Breast epithelium (tissue), 4 donors: ENCODE measurements around the gene USP11. TPM values are rescaled to one million over a fixed set of nuclear protein-coding genes. Genes with fewer than 3 reads are reported as not detected.

Source experiments
- DNase-seq, 2 donors: peaks; one replicate each; pipeline ENCODE4 v3.0.0-alpha.2; 2019; ENCODE audit warnings: low spot score in 2 of 2
- H3K27ac ChIP-seq, 2 donors: fragments of 200-600 bp; sonication (generic) in 1 of 2; one replicate each; pipeline ENCODE4 v1.5.1; 2016 to 2019; ENCODE audit warnings: mild to moderate bottlenecking in 1 of 2
- H3K27me3 ChIP-seq, 2 donors: fragments of 200-600 bp; sonication (generic) in 1 of 2; one replicate each; pipeline versions ENCODE4 v1.5.1 to v1.6.0; 2017 to 2019; ENCODE audit warnings: control low read depth in 1 of 2, mild to moderate bottlenecking in 1 of 2
- H3K36me3 ChIP-seq: fragments of 200-600 bp; one replicate; pipeline ENCODE4 v1.5.1; 2019
- H3K4me1 ChIP-seq, 2 donors: fragments of 200-600 bp; sonication (generic); one replicate each; pipeline ENCODE4 v1.5.1; 2016 to 2019; ENCODE audit warnings: control low read depth in 1 of 2
- H3K4me3 ChIP-seq, 3 donors: fragments of 200-600 bp; sonication (generic); 1 replicate in 2 of 3; 2 replicates in 1 of 3; pipeline ENCODE4 v1.5.1; 2016 to 2019; ENCODE audit warnings: mild to moderate bottlenecking in 3 of 3, moderate library complexity in 2 of 3
- H3K9me3 ChIP-seq, 2 donors: fragments of 200-600 bp; sonication (generic) in 1 of 2; one replicate each; pipeline ENCODE4 v1.5.1; 2016 to 2019; ENCODE audit warnings: control low read depth in 1 of 2
- POLR2A ChIP-seq: fragments of 450-650 bp; IDR thresholded peaks from one replicate; pipeline ENCODE4 v1.6.1; 2016; ENCODE audit warnings: antibody characterized with exemption, mild to moderate bottlenecking, moderate library complexity
- POLR2AphosphoS5 ChIP-seq, 3 donors: sonication (generic); formaldehyde crosslinking; IDR thresholded peaks; one replicate each; pipeline ENCODE4 v1.6.1; 2017; ENCODE audit warnings: antibody characterized with exemption in 3 of 3
- intact Hi-C: fragments of 100-400 bp; cut with DNase I; formaldehyde crosslinking; loops from one replicate; pipeline ENCODE4 v1.15.1; 2023; ENCODE audit warnings: low total_unique reads
- total RNA-seq, 3 donors: library from RNA; depleted of rRNA; stranded (reverse); fragments of >200 nt; gene quantifications; one replicate each; pipeline ENCODE4 v1.1.0, GENCODE V29; 2016
- TF ChIP-seq, protein P1 (sequence below), 3 donors: fragments of 450-650 bp; IDR thresholded peaks; one replicate each; pipeline ENCODE4 v1.5.1; 2016 to 2017; ENCODE audit warnings: antibody characterized with exemption in 3 of 3, mild to moderate bottlenecking in 3 of 3, moderate library complexity in 3 of 3

The USP11 gene
- total RNA-seq, 3 donors from 2014 or later, result 21.3 to 42.0 (median 29.4) TPM

DNA sequence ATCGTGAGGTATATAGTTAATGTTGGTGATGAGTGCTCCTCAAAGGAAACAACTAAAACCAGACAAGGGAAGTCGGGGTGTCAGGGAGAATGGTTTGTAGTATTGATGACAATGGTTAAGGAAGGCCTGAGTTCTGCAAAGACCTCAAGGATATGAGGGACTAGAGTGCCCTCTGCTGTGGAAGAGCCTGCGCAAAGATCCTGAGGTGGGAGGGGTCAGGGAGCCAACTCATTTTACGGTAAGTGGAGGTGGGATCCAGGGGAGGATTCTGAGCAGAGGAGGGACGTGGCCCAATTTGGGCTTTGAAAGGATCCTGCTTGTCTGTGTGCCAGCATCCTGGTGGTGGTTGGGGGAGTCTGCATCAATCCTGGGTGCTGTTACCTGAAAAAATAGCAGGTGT lies 27.8 kb upstream of the USP11 start:
- H3K27me3 ChIP-seq, result no peaks in the 10 kb centered on the region
- no peak overlapping the region for H3K4me3 ChIP-seq
- H3K4me1 ChIP-seq, result no peaks in the 10 kb centered on the region
- peak overlapping the region; percentile 4 to 11 for H3K27ac ChIP-seq
- TF ChIP-seq POLR2A, result no peak
- TF ChIP-seq, protein P1, sequence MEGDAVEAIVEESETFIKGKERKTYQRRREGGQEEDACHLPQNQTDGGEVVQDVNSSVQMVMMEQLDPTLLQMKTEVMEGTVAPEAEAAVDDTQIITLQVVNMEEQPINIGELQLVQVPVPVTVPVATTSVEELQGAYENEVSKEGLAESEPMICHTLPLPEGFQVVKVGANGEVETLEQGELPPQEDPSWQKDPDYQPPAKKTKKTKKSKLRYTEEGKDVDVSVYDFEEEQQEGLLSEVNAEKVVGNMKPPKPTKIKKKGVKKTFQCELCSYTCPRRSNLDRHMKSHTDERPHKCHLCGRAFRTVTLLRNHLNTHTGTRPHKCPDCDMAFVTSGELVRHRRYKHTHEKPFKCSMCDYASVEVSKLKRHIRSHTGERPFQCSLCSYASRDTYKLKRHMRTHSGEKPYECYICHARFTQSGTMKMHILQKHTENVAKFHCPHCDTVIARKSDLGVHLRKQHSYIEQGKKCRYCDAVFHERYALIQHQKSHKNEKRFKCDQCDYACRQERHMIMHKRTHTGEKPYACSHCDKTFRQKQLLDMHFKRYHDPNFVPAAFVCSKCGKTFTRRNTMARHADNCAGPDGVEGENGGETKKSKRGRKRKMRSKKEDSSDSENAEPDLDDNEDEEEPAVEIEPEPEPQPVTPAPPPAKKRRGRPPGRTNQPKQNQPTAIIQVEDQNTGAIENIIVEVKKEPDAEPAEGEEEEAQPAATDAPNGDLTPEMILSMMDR (IDR thresholded peaks at IDR 0.05), result no peak
- TF ChIP-seq POLR2AphosphoS5 (IDR thresholded peaks at IDR 0.05), result no peak
- DNase-seq, result no peak
- no peaks in the 10 kb centered on the region for H3K9me3 ChIP-seq
- intact Hi-C loops, result loop anchor here (10.0 kb wide), 1 partner anchor 160 kb away; no protein-coding TSS in a partner anchor
- H3K36me3 ChIP-seq, result peaks cover 11% of the 10 kb centered on the region

DNA sequence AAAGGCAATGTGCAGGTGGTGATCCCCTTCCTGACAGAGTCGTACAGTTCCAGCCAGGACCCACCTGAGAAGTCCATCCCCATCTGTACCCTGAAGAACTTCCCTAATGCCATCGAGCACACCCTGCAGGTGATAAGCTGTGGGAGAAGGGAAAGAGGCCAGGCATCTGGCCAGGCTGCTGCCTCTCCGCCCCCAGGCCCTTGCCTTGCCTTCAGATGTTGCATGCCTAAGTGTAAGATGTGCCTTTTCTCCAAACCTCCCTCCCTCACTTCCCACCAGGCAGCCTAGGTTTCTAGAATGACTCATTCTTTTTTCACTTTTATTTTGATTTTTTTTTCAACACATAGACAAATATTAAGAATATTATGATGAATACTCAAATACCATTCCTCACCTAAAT lies 26.5 kb upstream of the USP11 start:
- intact Hi-C loops, result loop anchor here (10.0 kb wide), 1 partner anchor 158 kb away; no protein-coding TSS in a partner anchor
- Histone ChIP-seq H3K27ac (no peak overlapping the region), H3K4me3 (no peak overlapping the region), H3K27me3 (no peaks in the 10 kb centered on the region), H3K9me3 (no peaks in the 10 kb centered on the region), H3K4me1 (no peaks in the 10 kb centered on the region), H3K36me3 (peaks cover 7% of the 10 kb centered on the region)
- TF ChIP-seq POLR2AphosphoS5 (IDR thresholded peaks at IDR 0.05) (no peak), POLR2A (no peak)
- TF ChIP-seq, protein P1 (IDR thresholded peaks at IDR 0.05), result no peak
- DNase-seq, result no peak

DNA sequence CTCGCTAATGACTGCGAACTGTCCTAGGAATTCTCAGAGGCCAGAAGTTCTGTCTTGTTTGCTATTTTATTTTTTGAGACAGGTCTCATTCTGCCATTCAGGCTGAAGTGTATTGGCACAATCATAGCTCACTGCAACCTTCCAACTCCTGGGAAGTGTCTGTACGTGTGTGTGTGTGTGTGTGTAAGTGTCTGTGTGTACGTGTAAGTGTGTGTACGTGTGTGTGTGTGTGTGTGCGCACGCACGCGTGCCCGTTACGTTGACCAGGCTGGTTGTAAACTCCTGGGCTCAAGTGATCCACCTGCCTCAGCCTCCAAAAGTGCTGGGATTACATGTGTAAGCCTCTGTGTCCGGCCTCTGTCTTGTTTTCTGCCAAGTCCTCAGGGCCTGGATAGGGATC lies 24.7 kb upstream of the USP11 start:
- DNase-seq, result no peak
- TF ChIP-seq POLR2AphosphoS5 (IDR thresholded peaks at IDR 0.05) (no peak), POLR2A (no peak)
- TF ChIP-seq, protein P1 (IDR thresholded peaks at IDR 0.05), result no peak
- peaks cover 7% of the 10 kb centered on the region for H3K36me3 ChIP-seq
- no peak overlapping the region for H3K4me3 ChIP-seq
- H3K9me3 ChIP-seq, result no peaks in the 10 kb centered on the region
- no peaks in the 10 kb centered on the region for H3K4me1 ChIP-seq
- H3K27me3 ChIP-seq, result no peaks in the 10 kb centered on the region
- no peak overlapping the region for H3K27ac ChIP-seq
- intact Hi-C loops, result loop anchor here (10.0 kb wide), 1 partner anchor 157 kb away; no protein-coding TSS in a partner anchor

DNA sequence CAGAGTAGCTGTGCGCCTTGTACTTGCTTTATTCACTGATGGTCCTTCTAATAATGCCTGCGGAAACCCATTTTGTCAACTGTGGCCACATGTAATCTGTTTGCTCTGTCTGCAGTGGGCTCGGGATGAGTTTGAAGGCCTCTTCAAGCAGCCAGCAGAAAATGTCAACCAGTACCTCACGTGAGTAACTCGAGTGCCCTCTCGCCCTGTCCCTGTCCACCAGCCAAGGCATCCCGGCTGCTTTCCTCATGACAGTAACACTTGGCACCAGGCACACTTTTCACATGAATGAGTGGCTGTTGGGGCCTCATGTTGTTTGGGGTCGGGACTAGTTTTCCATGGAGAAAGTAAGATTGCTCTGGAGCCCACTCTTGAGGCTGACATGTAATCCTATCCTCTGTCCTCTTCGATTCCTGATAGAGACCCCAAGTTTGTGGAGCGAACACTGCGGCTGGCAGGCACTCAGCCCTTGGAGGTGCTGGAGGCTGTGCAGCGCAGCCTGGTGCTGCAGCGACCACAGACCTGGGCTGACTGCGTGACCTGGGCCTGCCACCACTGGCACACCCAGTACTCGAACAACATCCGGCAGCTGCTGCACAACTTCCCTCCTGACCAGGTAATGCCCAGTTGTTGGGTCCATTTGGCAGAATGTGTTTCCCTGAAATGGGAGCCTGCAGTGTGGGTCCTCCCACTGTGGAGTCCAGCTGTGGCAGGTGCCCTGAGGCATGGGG lies 23.1 kb upstream of the USP11 start:
- no peaks in the 10 kb centered on the region for H3K27me3 ChIP-seq
- H3K9me3 ChIP-seq, result no peaks in the 10 kb centered on the region
- H3K36me3 ChIP-seq, result peaks cover 7% of the 10 kb centered on the region
- no peak for DNase-seq
- H3K27ac ChIP-seq, result no peak overlapping the region
- H3K4me1 ChIP-seq, result no peaks in the 10 kb centered on the region
- H3K4me3 ChIP-seq, result no peak overlapping the region
- intact Hi-C loops, result loop anchor here (10.0 kb wide), 1 partner anchor 155 kb away; no protein-coding TSS in a partner anchor
- TF ChIP-seq, protein P1 (IDR thresholded peaks at IDR 0.05), result no peak
- TF ChIP-seq POLR2A (no peak), POLR2AphosphoS5 (IDR thresholded peaks at IDR 0.05) (no peak)

DNA sequence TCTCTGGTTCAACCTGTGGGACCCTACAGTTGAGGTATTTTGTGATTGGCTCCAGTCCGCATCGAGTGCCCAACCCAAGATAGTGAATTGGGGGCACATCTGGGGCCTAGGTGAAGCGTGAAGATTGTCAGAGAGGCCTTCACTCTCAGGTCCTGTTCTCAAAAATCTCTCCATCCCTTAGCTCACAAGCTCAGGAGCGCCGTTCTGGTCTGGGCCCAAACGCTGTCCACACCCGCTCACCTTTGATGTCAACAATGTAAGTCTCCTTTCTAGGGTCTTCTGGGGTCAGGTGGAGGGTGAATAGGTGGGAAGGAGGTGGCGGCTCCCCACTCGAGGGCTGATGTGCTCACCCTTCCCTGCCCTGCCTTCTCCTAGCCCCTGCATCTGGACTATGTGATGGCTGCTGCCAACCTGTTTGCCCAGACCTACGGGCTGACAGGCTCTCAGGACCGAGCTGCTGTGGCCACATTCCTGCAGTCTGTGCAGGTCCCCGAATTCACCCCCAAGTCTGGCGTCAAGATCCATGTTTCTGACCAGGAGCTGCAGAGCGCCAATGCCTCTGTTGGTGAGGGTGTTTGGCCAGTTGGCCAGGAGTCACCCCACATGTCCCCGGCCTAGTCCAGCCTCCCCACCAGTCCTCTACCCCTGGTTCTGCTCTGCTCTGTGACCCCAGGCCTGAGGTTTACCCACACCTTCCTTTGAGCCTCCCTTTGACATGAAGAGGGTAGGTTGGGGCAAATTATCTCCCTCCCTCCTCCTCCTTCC lies 22.0 kb upstream of the USP11 start:
- Histone ChIP-seq H3K4me3 (no peak overlapping the region), H3K9me3 (no peaks in the 10 kb centered on the region), H3K27me3 (no peaks in the 10 kb centered on the region), H3K27ac (no peak overlapping the region), H3K4me1 (no peaks in the 10 kb centered on the region), H3K36me3 (peaks cover 7% of the 10 kb centered on the region)
- no peak for DNase-seq
- TF ChIP-seq POLR2AphosphoS5 (IDR thresholded peaks at IDR 0.05) (no peak), POLR2A (no peak)
- TF ChIP-seq, protein P1 (IDR thresholded peaks at IDR 0.05), result no peak
- intact Hi-C loops, result no loop called here
